ENCODE results near the gene RWDD1. TPM values are rescaled to one million over a fixed set of nuclear protein-coding genes. Genes with fewer than 3 reads are reported as not detected.
"Not testable (repeated sequence)": the region's sequence is repeated elsewhere in the genome, so short reads cannot be mapped to it uniquely, and the experiment has no call there.

RWDD1 gene
- total RNA-seq, 1 experiment from 2014 or later, result 51.4 TPM

- no peak for DNase-seq (ENCODE audit: low read depth)
Observed at GRCh38 chr6:116560130-116560529, 11.2 kb upstream of the RWDD1 start.

GRCh38 chr6:116561377-116562018, 9.8 kb upstream of the RWDD1 start:
- DNase-seq (ENCODE audit: low read depth), result peak; percentile 71

GRCh38 chr6:116562019-116562403, 9.3 kb upstream of the RWDD1 start:
- no peak for DNase-seq (ENCODE audit: low read depth)

- no peak for DNase-seq (ENCODE audit: low read depth)
Observed at GRCh38 chr6:116562614-116563013, 8.7 kb upstream of the RWDD1 start.

- DNase-seq (ENCODE audit: low read depth), result no peak
Observed at GRCh38 chr6:116563830-116564229, 7.5 kb upstream of the RWDD1 start.

GRCh38 chr6:116564311-116564710, 7.0 kb upstream of the RWDD1 start:
- no peak for DNase-seq (ENCODE audit: low read depth)

GRCh38 chr6:116564921-116565872, 6.1 kb upstream of the RWDD1 start:
- no peak for DNase-seq (ENCODE audit: low read depth)

GRCh38 chr6:116568111-116568510, 3.2 kb upstream of the RWDD1 start:
- no peak for DNase-seq (ENCODE audit: low read depth)

- DNase-seq (ENCODE audit: low read depth), result no peak
Observed at GRCh38 chr6:116568821-116569755, 2.2 kb upstream of the RWDD1 start.

GRCh38 chr6:116571683-116572000, 338 bp downstream of the RWDD1 start:
- no peak for DNase-seq (ENCODE audit: low read depth)

GRCh38 chr6:116572162-116572561, 858 bp downstream of the RWDD1 start:
- no peak for DNase-seq (ENCODE audit: low read depth)

- no peak for DNase-seq (ENCODE audit: low read depth)
Observed at GRCh38 chr6:116575227-116575626, 3.9 kb downstream of the RWDD1 start.

GRCh38 chr6:116577486-116577885, 6.2 kb downstream of the RWDD1 start:
- no peak for DNase-seq (ENCODE audit: low read depth)

- no peak for DNase-seq (ENCODE audit: low read depth)
Observed at GRCh38 chr6:116578335-116578734, 7.0 kb downstream of the RWDD1 start.

GRCh38 chr6:116579143-116579542, 7.8 kb downstream of the RWDD1 start:
- DNase-seq (ENCODE audit: low read depth), result no peak

GRCh38 chr6:116580198-116580597, 8.9 kb downstream of the RWDD1 start:
- DNase-seq (ENCODE audit: low read depth), result no peak

- no peak for DNase-seq (ENCODE audit: low read depth)
Observed at GRCh38 chr6:116586276-116586675, 15.0 kb downstream of the RWDD1 start.

GRCh38 chr6:116586738-116587137, 15.4 kb downstream of the RWDD1 start:
- no peak for DNase-seq (ENCODE audit: low read depth)

- DNase-seq (ENCODE audit: low read depth), result no peak
Observed at GRCh38 chr6:116595247-116595646, 23.9 kb downstream of the RWDD1 start.

- no peak for DNase-seq (ENCODE audit: low read depth)
Observed at GRCh38 chr6:116596815-116597214, 25.5 kb downstream of the RWDD1 start.

- not testable (repeated sequence) for DNase-seq (ENCODE audit: low read depth)
Observed at GRCh38 chr6:116603916-116604315, 32.6 kb downstream of the RWDD1 start.

- not testable (repeated sequence) for DNase-seq (ENCODE audit: low read depth)
Observed at GRCh38 chr6:116604868-116605267, 33.6 kb downstream of the RWDD1 start.

Measured in HT1080 (cell line).